ENCODE results near the gene NOTCH1. TPM values are rescaled to one million over a fixed set of nuclear protein-coding genes. Genes with fewer than 3 reads are reported as not detected.
A peak's percentile ranks its signal among the peaks of the same experiment; 100 is the strongest.

Gene NOTCH1
- total and polyA plus RNA-seq, 2 of the 13 experiments (the other 11 are each of a cell fraction or from before 2014, with no cell fraction given), result 0.09 to 0.35 TPM

- TF ChIP-seq ZXDC (CRISPR knock-in tag; IDR thresholded peaks at IDR 0.05), result no peak
- peak; percentile 65; the same call in 1 of the 2 replicates for TF ChIP-seq ZNF558 (CRISPR knock-in tag; IDR thresholded peaks at IDR 0.05; ENCODE audit: borderline replicate concordance)
- TF ChIP-seq TAF15 (IDR thresholded peaks at IDR 0.05; ENCODE audit: low read depth, low read length, poor library complexity, severe bottlenecking), result no peak
- TF ChIP-seq SALL1 (CRISPR knock-in tag; IDR thresholded peaks at IDR 0.05), result peak; percentile 91
- TF ChIP-seq HMG20A (CRISPR knock-in tag; IDR thresholded peaks at IDR 0.05; ENCODE audit: borderline replicate concordance), result peak; percentile 46; the same call in 1 of the 2 replicates
- peak; percentile 93 for TF ChIP-seq ZSCAN21 (CRISPR knock-in tag; IDR thresholded peaks at IDR 0.05; ENCODE audit: borderline replicate concordance)
- TF ChIP-seq CCAR2 (optimal IDR thresholded peaks at IDR 0.05; ENCODE audit: low read depth, low read length), result no peak
- TF ChIP-seq KDM5A (IDR thresholded peaks at IDR 0.05; ENCODE audit: borderline replicate concordance, low read length), result no peak
- TF ChIP-seq SATB2 (CRISPR knock-in tag; IDR thresholded peaks at IDR 0.05), result no peak
- no peak for TF ChIP-seq ZNF737 (CRISPR knock-in tag; IDR thresholded peaks at IDR 0.05; ENCODE audit: borderline replicate concordance)
- TF ChIP-seq, protein P1, sequence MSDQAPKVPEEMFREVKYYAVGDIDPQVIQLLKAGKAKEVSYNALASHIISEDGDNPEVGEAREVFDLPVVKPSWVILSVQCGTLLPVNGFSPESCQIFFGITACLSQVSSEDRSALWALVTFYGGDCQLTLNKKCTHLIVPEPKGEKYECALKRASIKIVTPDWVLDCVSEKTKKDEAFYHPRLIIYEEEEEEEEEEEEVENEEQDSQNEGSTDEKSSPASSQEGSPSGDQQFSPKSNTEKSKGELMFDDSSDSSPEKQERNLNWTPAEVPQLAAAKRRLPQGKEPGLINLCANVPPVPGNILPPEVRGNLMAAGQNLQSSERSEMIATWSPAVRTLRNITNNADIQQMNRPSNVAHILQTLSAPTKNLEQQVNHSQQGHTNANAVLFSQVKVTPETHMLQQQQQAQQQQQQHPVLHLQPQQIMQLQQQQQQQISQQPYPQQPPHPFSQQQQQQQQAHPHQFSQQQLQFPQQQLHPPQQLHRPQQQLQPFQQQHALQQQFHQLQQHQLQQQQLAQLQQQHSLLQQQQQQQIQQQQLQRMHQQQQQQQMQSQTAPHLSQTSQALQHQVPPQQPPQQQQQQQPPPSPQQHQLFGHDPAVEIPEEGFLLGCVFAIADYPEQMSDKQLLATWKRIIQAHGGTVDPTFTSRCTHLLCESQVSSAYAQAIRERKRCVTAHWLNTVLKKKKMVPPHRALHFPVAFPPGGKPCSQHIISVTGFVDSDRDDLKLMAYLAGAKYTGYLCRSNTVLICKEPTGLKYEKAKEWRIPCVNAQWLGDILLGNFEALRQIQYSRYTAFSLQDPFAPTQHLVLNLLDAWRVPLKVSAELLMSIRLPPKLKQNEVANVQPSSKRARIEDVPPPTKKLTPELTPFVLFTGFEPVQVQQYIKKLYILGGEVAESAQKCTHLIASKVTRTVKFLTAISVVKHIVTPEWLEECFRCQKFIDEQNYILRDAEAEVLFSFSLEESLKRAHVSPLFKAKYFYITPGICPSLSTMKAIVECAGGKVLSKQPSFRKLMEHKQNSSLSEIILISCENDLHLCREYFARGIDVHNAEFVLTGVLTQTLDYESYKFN (CRISPR knock-in tag; conservative IDR thresholded peaks at IDR 0.05), result no peak; the same call in 1 of the 2 replicates
- TF ChIP-seq ATF7 (IDR thresholded peaks at IDR 0.05), result no peak
- 0 out of 2 replicates have a peak, but pooled peaks have one; percentile 39 for TF ChIP-seq ATF7 (CRISPR knock-in tag; IDR thresholded peaks at IDR 0.05)
- peak; percentile 63; the same call in 1 of the 2 replicates for TF ChIP-seq ZNF543 (CRISPR knock-in tag; IDR thresholded peaks at IDR 0.05)
- TF ChIP-seq ASH2L (IDR thresholded peaks at IDR 0.05; ENCODE audit: insufficient read length, low read depth, low read length), result no peak
- no peak for TF ChIP-seq KDM1A (CRISPR knock-in tag; IDR thresholded peaks at IDR 0.05)
- no peak for TF ChIP-seq ZNF367 (CRISPR knock-in tag; IDR thresholded peaks at IDR 0.05; ENCODE audit: borderline replicate concordance)
- TF ChIP-seq ZNF766 (CRISPR knock-in tag; IDR thresholded peaks at IDR 0.05; ENCODE audit: borderline replicate concordance), result 0 out of 2 replicates have a peak, but pooled peaks have one; percentile 66
- TF ChIP-seq, protein P2, sequence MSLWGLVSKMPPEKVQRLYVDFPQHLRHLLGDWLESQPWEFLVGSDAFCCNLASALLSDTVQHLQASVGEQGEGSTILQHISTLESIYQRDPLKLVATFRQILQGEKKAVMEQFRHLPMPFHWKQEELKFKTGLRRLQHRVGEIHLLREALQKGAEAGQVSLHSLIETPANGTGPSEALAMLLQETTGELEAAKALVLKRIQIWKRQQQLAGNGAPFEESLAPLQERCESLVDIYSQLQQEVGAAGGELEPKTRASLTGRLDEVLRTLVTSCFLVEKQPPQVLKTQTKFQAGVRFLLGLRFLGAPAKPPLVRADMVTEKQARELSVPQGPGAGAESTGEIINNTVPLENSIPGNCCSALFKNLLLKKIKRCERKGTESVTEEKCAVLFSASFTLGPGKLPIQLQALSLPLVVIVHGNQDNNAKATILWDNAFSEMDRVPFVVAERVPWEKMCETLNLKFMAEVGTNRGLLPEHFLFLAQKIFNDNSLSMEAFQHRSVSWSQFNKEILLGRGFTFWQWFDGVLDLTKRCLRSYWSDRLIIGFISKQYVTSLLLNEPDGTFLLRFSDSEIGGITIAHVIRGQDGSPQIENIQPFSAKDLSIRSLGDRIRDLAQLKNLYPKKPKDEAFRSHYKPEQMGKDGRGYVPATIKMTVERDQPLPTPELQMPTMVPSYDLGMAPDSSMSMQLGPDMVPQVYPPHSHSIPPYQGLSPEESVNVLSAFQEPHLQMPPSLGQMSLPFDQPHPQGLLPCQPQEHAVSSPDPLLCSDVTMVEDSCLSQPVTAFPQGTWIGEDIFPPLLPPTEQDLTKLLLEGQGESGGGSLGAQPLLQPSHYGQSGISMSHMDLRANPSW (CRISPR knock-in tag; IDR thresholded peaks at IDR 0.05; ENCODE audit: borderline replicate concordance), result no peak
- TF ChIP-seq ZNF335 (CRISPR knock-in tag; IDR thresholded peaks at IDR 0.05), result 0 out of 2 replicates have a peak, but pooled peaks have one; percentile 61
- no peak for TF ChIP-seq BRCA1 (CRISPR knock-in tag; IDR thresholded peaks at IDR 0.05)
- no peak for TF ChIP-seq TRIM24 (CRISPR knock-in tag; IDR thresholded peaks at IDR 0.05)
These were observed 21.9 kb upstream of the NOTCH1 start (continued) for GRCh38 chr9:136567651-136568287.
